Measurements from ENCODE around the gene GMPR2. TPM values are rescaled to one million over a fixed set of nuclear protein-coding genes. Genes with fewer than 3 reads are reported as not detected.

GMPR2 gene
- total and polyA plus RNA-seq, 2 of the 13 experiments (the other 11 are each of a cell fraction or from before 2014, with no cell fraction given): 210 to 273 TPM

- Histone ChIP-seq H4K20me1 (ENCODE audit: insufficient read depth, low read length) (0 out of 2 replicates have a peak, but pooled peaks cover 3% of the 10 kb centered on the region), H3K4me3 (replicated peaks in 1 of 3; ENCODE audit: insufficient read depth in 1 of 3, low read depth in 2 of 3, low read length in 3 of 3) (peak overlapping the region; percentile 47 to 81 (median 71)), H3K36me3 (replicated peaks in 1 of 2; ENCODE audit: control insufficient read depth in 1 of 2, insufficient read depth in 2 of 2, low read length in 2 of 2) (peaks cover 18 to 28% of the 10 kb centered on the region in 2 experiments), H3K4me2 (ENCODE audit: low read depth, low read length) (peak overlapping the region; percentile 87), H3K9me3 (ENCODE audit: low read length) (no peaks in the 10 kb centered on the region), H2AFZ (ENCODE audit: low read length) (peak overlapping the region; percentile 58), H3K79me2 (ENCODE audit: insufficient read depth, low read length) (peaks cover 11% of the 10 kb centered on the region), H3K27ac (ENCODE audit: extremely low read length, insufficient read depth, low read length) (peak overlapping the region; percentile 91), H3K9ac (ENCODE audit: insufficient read depth, low read depth, low read length) (peak overlapping the region; percentile 77), H3K27me3 (ENCODE audit: control insufficient read depth in 1 of 2, insufficient read depth in 2 of 2, low read length in 2 of 2) (no peaks in the 10 kb centered on the region; a peak in 1 of 5 replicates), H3K4me1 (ENCODE audit: insufficient read depth, low read length) (peaks cover 47% of the 10 kb centered on the region)
- in situ Hi-C loops (cut with HindIII; ENCODE audit: extremely low pct_ligation_motif_present, low pct_unique_long_range_greater_than_20kb): loop anchor here (5.0 to 10.0 kb wide), 2 partner anchors 54 to 191 kb away; partner anchors contain the start of genes DHRS1 and NOP9
- ATAC-seq: peak; percentile 12
- 29% methylated on average over 10 of the region's 10 CpGs for WGBS (ENCODE audit: low lambda C conversion rate)
- peak; percentile 15 for FAIRE-seq
- DNase-seq (ENCODE audit: low spot score): peak; percentile 72
- intact Hi-C loops (cut with micrococcal nuclease; ENCODE audit: unreplicated experiment): loop anchor here (1.0 to 2.0 kb wide), 5 partner anchors 28 to 187 kb away; partner anchors contain the start of genes IPO4 and RABGGTA
- ChIA-PET POLR2A (interaction anchor here (0.7 to 18.0 kb wide), 42 partner anchors 9 to 937 kb away, joined by 3 to 850 read pairs (median 20); partner anchors contain the start of genes BCL2L2, CBLN3, CHMP4A and CIDEB), CTCF (ENCODE audit: low intra/inter-chr PET ratio, low total read pairs) (interaction anchor here (1.3 to 5.4 kb wide), 9 partner anchors 9 to 188 kb away, joined by 3 to 217 read pairs (median 7); partner anchors contain the start of genes CIDEB, DHRS1, MDP1 and NOP9)
- no TSS peak for BruUV-seq (replicated peaks)
- TF ChIP-seq, protein P1, sequence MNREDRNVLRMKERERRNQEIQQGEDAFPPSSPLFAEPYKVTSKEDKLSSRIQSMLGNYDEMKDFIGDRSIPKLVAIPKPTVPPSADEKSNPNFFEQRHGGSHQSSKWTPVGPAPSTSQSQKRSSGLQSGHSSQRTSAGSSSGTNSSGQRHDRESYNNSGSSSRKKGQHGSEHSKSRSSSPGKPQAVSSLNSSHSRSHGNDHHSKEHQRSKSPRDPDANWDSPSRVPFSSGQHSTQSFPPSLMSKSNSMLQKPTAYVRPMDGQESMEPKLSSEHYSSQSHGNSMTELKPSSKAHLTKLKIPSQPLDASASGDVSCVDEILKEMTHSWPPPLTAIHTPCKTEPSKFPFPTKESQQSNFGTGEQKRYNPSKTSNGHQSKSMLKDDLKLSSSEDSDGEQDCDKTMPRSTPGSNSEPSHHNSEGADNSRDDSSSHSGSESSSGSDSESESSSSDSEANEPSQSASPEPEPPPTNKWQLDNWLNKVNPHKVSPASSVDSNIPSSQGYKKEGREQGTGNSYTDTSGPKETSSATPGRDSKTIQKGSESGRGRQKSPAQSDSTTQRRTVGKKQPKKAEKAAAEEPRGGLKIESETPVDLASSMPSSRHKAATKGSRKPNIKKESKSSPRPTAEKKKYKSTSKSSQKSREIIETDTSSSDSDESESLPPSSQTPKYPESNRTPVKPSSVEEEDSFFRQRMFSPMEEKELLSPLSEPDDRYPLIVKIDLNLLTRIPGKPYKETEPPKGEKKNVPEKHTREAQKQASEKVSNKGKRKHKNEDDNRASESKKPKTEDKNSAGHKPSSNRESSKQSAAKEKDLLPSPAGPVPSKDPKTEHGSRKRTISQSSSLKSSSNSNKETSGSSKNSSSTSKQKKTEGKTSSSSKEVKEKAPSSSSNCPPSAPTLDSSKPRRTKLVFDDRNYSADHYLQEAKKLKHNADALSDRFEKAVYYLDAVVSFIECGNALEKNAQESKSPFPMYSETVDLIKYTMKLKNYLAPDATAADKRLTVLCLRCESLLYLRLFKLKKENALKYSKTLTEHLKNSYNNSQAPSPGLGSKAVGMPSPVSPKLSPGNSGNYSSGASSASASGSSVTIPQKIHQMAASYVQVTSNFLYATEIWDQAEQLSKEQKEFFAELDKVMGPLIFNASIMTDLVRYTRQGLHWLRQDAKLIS (CRISPR knock-in tag; IDR thresholded peaks at IDR 0.05): 0 out of 2 replicates have a peak, but pooled peaks have one; percentile 11
- TF ChIP-seq KDM1A (CRISPR knock-in tag; IDR thresholded peaks at IDR 0.05) (0 out of 2 replicates have a peak, but pooled peaks have one; percentile 7), ZXDC (CRISPR knock-in tag; IDR thresholded peaks at IDR 0.05) (no peak), FOSL2 (CRISPR knock-in tag; IDR thresholded peaks at IDR 0.05) (peak; percentile 87), ZNF772 (CRISPR knock-in tag; IDR thresholded peaks at IDR 0.05) (peak; percentile 51), ZNF292 (CRISPR knock-in tag; IDR thresholded peaks at IDR 0.05; ENCODE audit: borderline replicate concordance, low read depth) (no peak), KMT2B (CRISPR knock-in tag; IDR thresholded peaks at IDR 0.05) (no peak), ZNF329 (CRISPR knock-in tag; IDR thresholded peaks at IDR 0.05; ENCODE audit: low read depth) (no peak), ZNF12 (CRISPR knock-in tag; IDR thresholded peaks at IDR 0.05) (0 out of 2 replicates have a peak, but pooled peaks have one; percentile 2), ADNP (CRISPR knock-in tag; IDR thresholded peaks at IDR 0.05) (no peak)
- TF ChIP-seq, protein P2, sequence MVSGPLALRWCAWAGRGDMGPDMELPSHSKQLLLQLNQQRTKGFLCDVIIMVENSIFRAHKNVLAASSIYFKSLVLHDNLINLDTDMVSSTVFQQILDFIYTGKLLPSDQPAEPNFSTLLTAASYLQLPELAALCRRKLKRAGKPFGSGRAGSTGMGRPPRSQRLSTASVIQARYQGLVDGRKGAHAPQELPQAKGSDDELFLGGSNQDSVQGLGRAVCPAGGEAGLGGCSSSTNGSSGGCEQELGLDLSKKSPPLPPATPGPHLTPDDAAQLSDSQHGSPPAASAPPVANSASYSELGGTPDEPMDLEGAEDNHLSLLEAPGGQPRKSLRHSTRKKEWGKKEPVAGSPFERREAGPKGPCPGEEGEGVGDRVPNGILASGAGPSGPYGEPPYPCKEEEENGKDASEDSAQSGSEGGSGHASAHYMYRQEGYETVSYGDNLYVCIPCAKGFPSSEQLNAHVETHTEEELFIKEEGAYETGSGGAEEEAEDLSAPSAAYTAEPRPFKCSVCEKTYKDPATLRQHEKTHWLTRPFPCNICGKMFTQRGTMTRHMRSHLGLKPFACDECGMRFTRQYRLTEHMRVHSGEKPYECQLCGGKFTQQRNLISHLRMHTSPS (CRISPR knock-in tag; IDR thresholded peaks at IDR 0.05; ENCODE audit: low read depth): peak; percentile 51
- TF ChIP-seq, protein P3, sequence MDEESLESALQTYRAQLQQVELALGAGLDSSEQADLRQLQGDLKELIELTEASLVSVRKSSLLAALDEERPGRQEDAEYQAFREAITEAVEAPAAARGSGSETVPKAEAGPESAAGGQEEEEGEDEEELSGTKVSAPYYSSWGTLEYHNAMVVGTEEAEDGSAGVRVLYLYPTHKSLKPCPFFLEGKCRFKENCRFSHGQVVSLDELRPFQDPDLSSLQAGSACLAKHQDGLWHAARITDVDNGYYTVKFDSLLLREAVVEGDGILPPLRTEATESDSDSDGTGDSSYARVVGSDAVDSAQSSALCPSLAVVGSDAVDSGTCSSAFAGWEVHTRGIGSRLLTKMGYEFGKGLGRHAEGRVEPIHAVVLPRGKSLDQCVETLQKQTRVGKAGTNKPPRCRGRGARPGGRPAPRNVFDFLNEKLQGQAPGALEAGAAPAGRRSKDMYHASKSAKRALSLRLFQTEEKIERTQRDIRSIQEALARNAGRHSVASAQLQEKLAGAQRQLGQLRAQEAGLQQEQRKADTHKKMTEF (CRISPR knock-in tag; IDR thresholded peaks at IDR 0.05): no peak
- TF ChIP-seq, protein P4, sequence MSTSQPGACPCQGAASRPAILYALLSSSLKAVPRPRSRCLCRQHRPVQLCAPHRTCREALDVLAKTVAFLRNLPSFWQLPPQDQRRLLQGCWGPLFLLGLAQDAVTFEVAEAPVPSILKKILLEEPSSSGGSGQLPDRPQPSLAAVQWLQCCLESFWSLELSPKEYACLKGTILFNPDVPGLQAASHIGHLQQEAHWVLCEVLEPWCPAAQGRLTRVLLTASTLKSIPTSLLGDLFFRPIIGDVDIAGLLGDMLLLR (CRISPR knock-in tag; IDR thresholded peaks at IDR 0.05): 0 out of 2 replicates have a peak, but pooled peaks have one; percentile 51
Measured at GRCh38 chr14:24243336-24243836, 10.7 kb downstream of the GMPR2 start.
